Esophagus squamous epithelium (tissue), 4 donors: ENCODE data around the gene ACP1.

Source experiments
- CTCF ChIP-seq, 6 experiments: fragments of 450-650 bp in 4 of 6; fragments of 200-600 bp in 2 of 6; sonication (generic) in 2 of 6; IDR thresholded peaks; one replicate each; pipeline ENCODE4 v1.5.1; 2016 to 2019; ENCODE audit warnings: antibody characterized with exemption in 6 of 6, mild to moderate bottlenecking in 4 of 6, moderate library complexity in 4 of 6
- POLR2A ChIP-seq, 4 donors: fragments of 450-650 bp; IDR thresholded peaks; one replicate each; pipeline ENCODE4 v1.6.1; 2017; ENCODE audit warnings: antibody characterized with exemption in 4 of 4, mild to moderate bottlenecking in 4 of 4, moderate library complexity in 3 of 4

- TF ChIP-seq CTCF (IDR thresholded peaks at IDR 0.05) (no peak), POLR2A (IDR thresholded peaks at IDR 0.05) (no peak)
These were observed 30.3 kb upstream of the ACP1 start for GRCh38 chr2:234421-234820.
